Memory B cell (primary cell): ENCODE measurements around the gene NAV3.
"Not testable (repeated sequence)": the region's sequence is repeated elsewhere in the genome, so short reads cannot be mapped to it uniquely, and the experiment has no call there.

ENCODE experiments used
- ATAC-seq: fragments of 150-1000 bp; cut with Tn5 transposase; 2 replicates; pipeline ENCODE4 v1.10.0; 2021; ENCODE audit warnings: low read depth, mild to moderate bottlenecking, moderate library complexity
- DNase-seq, 2 donors: peaks; one replicate each; pipeline ENCODE4 v3.0.0; 2022; ENCODE audit warnings: low spot score in 2 of 2
- H3K27ac Mint-ChIP-seq: one replicate; pipeline ENCODE4 v1.8.0; 2022; ENCODE audit warnings: mild to moderate bottlenecking, moderate library complexity, mixed read lengths
- H3K27me3 Mint-ChIP-seq: one replicate; pipeline ENCODE4 v1.8.0; 2022; ENCODE audit warnings: mixed read lengths
- H3K36me3 Mint-ChIP-seq: one replicate; pipeline ENCODE4 v1.8.0; 2022; ENCODE audit warnings: mild to moderate bottlenecking, mixed read lengths
- H3K4me1 Mint-ChIP-seq: one replicate; pipeline ENCODE4 v1.8.0; 2022; ENCODE audit warnings: mixed read lengths
- H3K4me3 Mint-ChIP-seq: one replicate; pipeline ENCODE4 v1.8.0; 2022; ENCODE audit warnings: mild to moderate bottlenecking, moderate library complexity, mixed read lengths
- H3K9me3 Mint-ChIP-seq: one replicate; pipeline ENCODE4 v1.8.0; 2022; ENCODE audit warnings: mixed read lengths

NAV3 gene

GRCh38 chr12:78210506-78210860 is 379.8 kb downstream of the NAV3 start:
- Mint-ChIP-seq H3K4me3 (no peak overlapping the region), H3K4me1 (no peaks in the 10 kb centered on the region), H3K9me3 (no peaks in the 10 kb centered on the region)

GRCh38 chr12:78210894-78211302 is 380.2 kb downstream of the NAV3 start:
- Mint-ChIP-seq H3K4me3 (no peak overlapping the region), H3K9me3 (no peaks in the 10 kb centered on the region), H3K27ac (no peak overlapping the region), H3K4me1 (no peaks in the 10 kb centered on the region), H3K27me3 (peaks cover 1% of the 10 kb centered on the region), H3K36me3 (no peaks in the 10 kb centered on the region)
- DNase-seq (no peak), ATAC-seq (no peak)

More at GRCh38 chr12:78210506-78210860, 379.8 kb downstream of the NAV3 start:
- DNase-seq (no peak), ATAC-seq (no peak)
- no peak overlapping the region for H3K27ac Mint-ChIP-seq
- H3K36me3 Mint-ChIP-seq: no peaks in the 10 kb centered on the region
- peaks cover 1% of the 10 kb centered on the region for H3K27me3 Mint-ChIP-seq

- Mint-ChIP-seq H3K9me3 (no peaks in the 10 kb centered on the region), H3K4me1 (no peaks in the 10 kb centered on the region), H3K4me3 (no peak overlapping the region), H3K27ac (no peak overlapping the region), H3K27me3 (no peaks in the 10 kb centered on the region), H3K36me3 (no peaks in the 10 kb centered on the region)
- DNase-seq: no peak
- ATAC-seq: no peak
These were observed 390.1 kb downstream of the NAV3 start for GRCh38 chr12:78220811-78221210.

- H3K27me3 Mint-ChIP-seq: no peaks in the 10 kb centered on the region
- no peaks in the 10 kb centered on the region for H3K36me3 Mint-ChIP-seq
- no peaks in the 10 kb centered on the region for H3K4me1 Mint-ChIP-seq
- ATAC-seq (no peak), DNase-seq (no peak)
- H3K4me3 Mint-ChIP-seq: no peak overlapping the region
- no peaks in the 10 kb centered on the region for H3K9me3 Mint-ChIP-seq
- no peak overlapping the region for H3K27ac Mint-ChIP-seq
These were observed 393.5 kb downstream of the NAV3 start for GRCh38 chr12:78224154-78224553.

GRCh38 chr12:78226763-78227162 is 396.1 kb downstream of the NAV3 start:
- Mint-ChIP-seq H3K27me3 (no peaks in the 10 kb centered on the region), H3K36me3 (no peaks in the 10 kb centered on the region), H3K9me3 (no peaks in the 10 kb centered on the region), H3K4me3 (no peak overlapping the region), H3K27ac (no peak overlapping the region), H3K4me1 (no peaks in the 10 kb centered on the region)
- DNase-seq (no peak), ATAC-seq (no peak)

- H3K36me3 Mint-ChIP-seq: no peaks in the 10 kb centered on the region
- no peak overlapping the region for H3K27ac Mint-ChIP-seq
- no peaks in the 10 kb centered on the region for H3K9me3 Mint-ChIP-seq
- H3K4me1 Mint-ChIP-seq: no peaks in the 10 kb centered on the region
- H3K4me3 Mint-ChIP-seq: no peak overlapping the region
- H3K27me3 Mint-ChIP-seq: no peaks in the 10 kb centered on the region
- ATAC-seq (no peak), DNase-seq (no peak)
These were observed 399.0 kb downstream of the NAV3 start for GRCh38 chr12:78229591-78230101.

GRCh38 chr12:78232756-78233155 is 402.1 kb downstream of the NAV3 start:
- ATAC-seq (no peak), DNase-seq (no peak)
- Mint-ChIP-seq H3K4me1 (no peaks in the 10 kb centered on the region), H3K27me3 (no peaks in the 10 kb centered on the region), H3K36me3 (no peaks in the 10 kb centered on the region), H3K9me3 (no peaks in the 10 kb centered on the region), H3K27ac (no peak overlapping the region), H3K4me3 (no peak overlapping the region)

GRCh38 chr12:78236264-78236663 is 405.6 kb downstream of the NAV3 start:
- no peaks in the 10 kb centered on the region for H3K36me3 Mint-ChIP-seq
- ATAC-seq (no peak), DNase-seq (no peak)
- H3K4me1 Mint-ChIP-seq: no peaks in the 10 kb centered on the region
- no peak overlapping the region for H3K4me3 Mint-ChIP-seq
- H3K27me3 Mint-ChIP-seq: peaks cover 2% of the 10 kb centered on the region
- no peak overlapping the region for H3K27ac Mint-ChIP-seq
- H3K9me3 Mint-ChIP-seq: no peaks in the 10 kb centered on the region

GRCh38 chr12:78239544-78239943 is 408.9 kb downstream of the NAV3 start:
- no peak overlapping the region for H3K4me3 Mint-ChIP-seq
- DNase-seq (no peak), ATAC-seq (no peak)
- H3K4me1 Mint-ChIP-seq: no peaks in the 10 kb centered on the region
- H3K27ac Mint-ChIP-seq: no peak overlapping the region
- H3K36me3 Mint-ChIP-seq: no peaks in the 10 kb centered on the region
- H3K9me3 Mint-ChIP-seq: no peaks in the 10 kb centered on the region
- peaks cover 2% of the 10 kb centered on the region for H3K27me3 Mint-ChIP-seq

GRCh38 chr12:78240827-78241226 is 410.1 kb downstream of the NAV3 start:
- no peak for DNase-seq
- Mint-ChIP-seq H3K9me3 (no peaks in the 10 kb centered on the region), H3K4me3 (no peak overlapping the region), H3K4me1 (no peaks in the 10 kb centered on the region), H3K27ac (no peak overlapping the region), H3K27me3 (peaks cover 2% of the 10 kb centered on the region), H3K36me3 (no peaks in the 10 kb centered on the region)
- ATAC-seq: no peak

- no peak for ATAC-seq
- peaks cover 2% of the 10 kb centered on the region for H3K27me3 Mint-ChIP-seq
- no peaks in the 10 kb centered on the region for H3K4me1 Mint-ChIP-seq
- no peak for DNase-seq
- no peaks in the 10 kb centered on the region for H3K36me3 Mint-ChIP-seq
- no peak overlapping the region for H3K4me3 Mint-ChIP-seq
- no peak overlapping the region for H3K27ac Mint-ChIP-seq
- H3K9me3 Mint-ChIP-seq: no peaks in the 10 kb centered on the region
These were observed 410.8 kb downstream of the NAV3 start for GRCh38 chr12:78241446-78241845.

GRCh38 chr12:78244916-78245507 is 414.3 kb downstream of the NAV3 start:
- no peak for DNase-seq
- H3K27ac Mint-ChIP-seq: no peak overlapping the region

GRCh38 chr12:78248321-78248720 is 417.6 kb downstream of the NAV3 start:
- Mint-ChIP-seq H3K36me3 (no peaks in the 10 kb centered on the region), H3K4me1 (no peaks in the 10 kb centered on the region), H3K27me3 (no peaks in the 10 kb centered on the region), H3K27ac (no peak overlapping the region), H3K4me3 (no peak overlapping the region), H3K9me3 (peaks cover 2% of the 10 kb centered on the region)
- no peak for ATAC-seq
- DNase-seq: no peak

More at GRCh38 chr12:78244916-78245507, 414.3 kb downstream of the NAV3 start:
- H3K4me3 Mint-ChIP-seq: no peak overlapping the region
- peaks cover 2% of the 10 kb centered on the region for H3K27me3 Mint-ChIP-seq
- H3K4me1 Mint-ChIP-seq: no peaks in the 10 kb centered on the region
- ATAC-seq: no peak
- no peaks in the 10 kb centered on the region for H3K36me3 Mint-ChIP-seq
- no peaks in the 10 kb centered on the region for H3K9me3 Mint-ChIP-seq

GRCh38 chr12:78249578-78249977 is 418.9 kb downstream of the NAV3 start:
- Mint-ChIP-seq H3K36me3 (no peaks in the 10 kb centered on the region), H3K4me1 (no peaks in the 10 kb centered on the region), H3K27me3 (no peaks in the 10 kb centered on the region), H3K4me3 (no peak overlapping the region), H3K27ac (no peak overlapping the region), H3K9me3 (peaks cover 3% of the 10 kb centered on the region)
- DNase-seq: no peak
- ATAC-seq: no peak

GRCh38 chr12:78257662-78258061 is 427.0 kb downstream of the NAV3 start:
- not testable (repeated sequence) for ATAC-seq, H3K9me3 Mint-ChIP-seq, H3K4me3 Mint-ChIP-seq, H3K27ac Mint-ChIP-seq, DNase-seq, H3K36me3 Mint-ChIP-seq, H3K27me3 Mint-ChIP-seq, H3K4me1 Mint-ChIP-seq
